A549 treated with Mapracorat at 1 μM for 4 hours (cell line): Measurements from ENCODE around the gene ABCC5. TPM values are rescaled to one million over a fixed set of nuclear protein-coding genes. Genes with fewer than 3 reads are reported as not detected.

Experiments
- total RNA-seq: library from RNA; stranded (reverse); fragments of 200-300 nt; extraction: Qiagen RNA extraction; gene quantifications from 5 replicates; pipeline ENCODE4 v1.2.3, GENCODE V29; 2022

Gene ABCC5
- 12.4 to 17.3 TPM (median 15.4 TPM) in 5 replicates for total RNA-seq

DNA sequence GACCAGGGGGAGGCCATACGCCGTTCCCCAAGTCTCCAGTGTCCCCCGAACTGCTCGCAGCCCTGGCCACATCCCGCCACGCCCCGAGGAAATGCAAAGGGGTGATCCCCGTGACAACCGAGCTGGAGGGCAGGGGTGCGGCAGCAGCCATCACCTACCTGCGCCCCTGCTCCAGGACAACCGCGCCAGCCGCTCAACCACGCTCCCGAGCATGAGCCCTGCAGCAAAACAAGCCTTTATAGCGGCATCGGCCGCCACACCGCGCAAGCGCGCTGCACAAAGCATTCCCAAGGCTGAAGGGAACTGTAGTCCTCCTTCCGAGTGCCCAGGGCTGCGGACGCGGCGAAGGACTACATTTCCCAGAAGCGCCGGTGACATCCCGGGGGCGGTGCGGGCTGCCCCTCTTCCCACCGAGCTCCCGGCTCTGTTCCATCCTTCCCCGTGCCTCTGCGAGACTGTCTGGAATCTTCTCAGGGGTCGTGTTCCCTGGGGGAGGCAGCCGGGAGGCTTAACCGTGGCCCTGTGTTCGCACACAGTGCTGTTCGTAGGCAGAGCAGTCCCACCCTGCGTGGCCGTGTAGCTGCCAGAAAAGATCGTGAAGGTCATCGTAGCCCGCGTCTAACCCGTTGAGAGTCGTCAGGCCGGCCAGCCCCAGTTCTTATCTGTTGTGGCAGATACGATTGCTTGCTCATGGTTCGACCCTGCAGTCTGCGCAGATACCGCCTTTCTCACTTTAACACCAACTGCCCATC lies at the start of gene ABCC5:
TSS of gene ABCC5 (minus strand) at position 213 of the 752 bp plus-strand sequence. CDS start 3,492 bp downstream, outside the sequence.

DNA sequence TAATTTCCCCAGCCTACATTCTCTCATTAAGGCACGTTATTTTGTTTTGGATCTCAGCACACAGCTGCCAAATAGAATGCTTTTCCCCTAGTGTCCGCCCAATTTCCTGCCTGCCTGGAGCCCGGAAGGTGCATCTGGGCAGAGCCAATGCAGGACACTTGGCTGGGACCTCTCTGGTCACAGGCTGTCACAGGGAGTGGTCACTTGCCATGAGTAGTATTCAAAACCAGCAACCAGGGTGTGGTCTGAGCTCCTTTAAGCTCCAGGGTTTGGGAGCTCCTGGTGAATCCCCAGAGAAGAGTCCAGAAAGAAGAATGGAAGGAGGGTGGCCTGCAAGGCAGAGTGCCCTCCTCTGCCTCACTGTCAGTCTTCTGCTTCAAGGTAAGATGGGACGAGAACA lies 35.1 kb upstream of the ABCC5 start, which contains the start of gene HTR3C:
TSS of gene HTR3C (plus strand) at position 281 of the 400 bp plus-strand sequence. CDS start at position 315, 34 bp downstream.

DNA sequence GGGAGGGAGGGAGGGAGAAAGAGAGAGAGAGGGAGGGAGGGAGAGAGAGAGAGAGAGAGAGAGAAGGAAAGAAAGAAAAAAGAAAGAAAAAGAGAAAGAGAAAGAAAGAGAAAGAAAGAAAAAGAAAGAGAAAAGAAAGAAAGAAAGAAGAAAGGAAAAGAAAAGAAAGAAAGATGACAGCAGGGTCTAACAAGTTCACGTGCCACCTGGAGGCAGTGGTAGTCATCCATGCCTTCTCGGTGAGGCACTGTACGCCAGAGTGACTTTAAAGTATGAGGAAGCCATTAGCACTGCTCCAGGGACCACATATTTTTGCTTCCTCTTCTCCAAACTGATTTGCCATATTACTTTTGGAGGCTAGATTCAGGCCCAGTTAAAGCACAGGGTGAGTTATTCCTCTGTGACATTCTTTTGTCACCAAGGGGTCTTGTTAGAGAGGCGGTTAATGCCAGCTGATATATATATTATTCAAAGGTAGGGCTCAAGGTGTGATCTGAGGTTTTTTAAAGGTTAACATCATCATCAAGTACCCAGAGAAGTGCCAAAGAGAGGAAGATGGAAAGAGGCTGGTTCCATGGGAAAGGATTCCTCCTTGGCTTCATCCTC lies 13.6 kb upstream of the ABCC5 start, which contains the start of gene HTR3D:
TSS of gene HTR3D (plus strand) at position 556 of the 606 bp plus-strand sequence. CDS start at position 556, 0 bp downstream.

DNA sequence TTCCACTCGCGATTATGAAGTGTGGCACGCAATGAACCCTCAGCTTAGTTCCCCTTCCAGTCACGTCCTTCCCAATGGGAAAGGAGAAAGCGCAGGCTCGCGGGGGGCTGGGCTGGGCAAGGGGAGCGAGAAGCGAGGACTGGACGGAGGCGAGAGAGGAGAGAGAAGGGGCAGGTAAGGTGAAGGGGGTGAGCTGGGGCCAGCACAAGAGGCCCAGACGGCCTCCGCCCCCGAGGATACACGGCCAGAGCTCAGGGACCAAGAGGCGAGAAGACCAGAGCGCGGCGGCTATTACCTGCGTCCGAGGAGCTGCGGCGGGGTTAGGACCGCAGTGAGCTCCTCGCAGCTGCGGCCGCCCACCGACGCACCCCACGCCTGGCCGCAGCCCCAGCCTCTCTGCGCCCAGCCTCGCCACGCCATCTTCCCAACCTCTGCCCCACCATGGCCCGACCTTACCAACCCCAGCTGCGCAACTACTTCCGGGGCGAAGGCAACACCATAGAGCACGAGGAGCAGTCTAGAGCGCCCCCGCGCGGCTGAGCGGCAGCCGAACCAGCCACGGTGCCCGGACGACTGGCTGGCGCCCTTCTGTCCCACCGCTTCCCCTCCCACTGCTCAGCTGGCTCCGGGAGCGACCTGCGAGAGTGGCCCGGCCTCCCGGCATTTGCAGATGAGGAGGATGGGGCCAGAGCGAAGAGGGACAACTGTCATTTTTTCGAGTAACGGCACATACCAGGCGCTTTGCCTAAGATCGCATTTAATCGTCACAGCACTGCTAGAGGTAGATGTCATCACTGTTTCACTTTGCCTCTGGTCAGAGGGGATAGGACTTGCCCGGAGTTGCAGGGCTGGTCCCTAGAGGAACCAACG lies 133.0 kb downstream of the ABCC5 start, which contains the start of gene PARL:
TSS of gene PARL (minus strand) at position 454 of the 870 bp plus-strand sequence. CDS start at position 420, 34 bp downstream.

Other genes with a start within 250 kb of the ABCC5 start
- 3.6 to 7.8 TPM (median 7.2 TPM) in 5 replicates for gene MAP6D1, start 192.3 kb downstream of the ABCC5 start, total RNA-seq
- 61.7 to 71.7 TPM (median 64.6 TPM) in 5 replicates for gene PARL, start 133.0 kb downstream of the ABCC5 start, total RNA-seq
- not detected in 5 replicates for gene HTR3D, start 13.9 kb upstream of the ABCC5 start, total RNA-seq
- not detected in 5 replicates for gene HTR3C, start 35.2 kb upstream of the ABCC5 start, total RNA-seq
- not detected in 5 replicates for gene HTR3E, start 79.2 kb upstream of the ABCC5 start, total RNA-seq
- 25.3 to 30.3 TPM (median 28.3 TPM) in 5 replicates for gene EIF2B5, start 117.5 kb upstream of the ABCC5 start, total RNA-seq
- 17.9 to 27.2 TPM (median 23.7 TPM) in 5 replicates for gene DVL3, start 137.5 kb upstream of the ABCC5 start, total RNA-seq
- 296 to 311 TPM (median 303 TPM) in 5 replicates for gene AP2M1, start 157.0 kb upstream of the ABCC5 start, total RNA-seq
- 28.9 to 38.9 TPM (median 34.0 TPM) in 5 replicates for gene ABCF3, start 168.3 kb upstream of the ABCC5 start, total RNA-seq
- gene VWA5B2, start 211.7 kb upstream of the ABCC5 start, total RNA-seq: 0.21 to 0.60 TPM (median 0.34 TPM) in 5 replicates
- gene ALG3, start 231.1 kb upstream of the ABCC5 start, total RNA-seq: 62.0 to 84.4 TPM (median 69.1 TPM) in 5 replicates
- gene EEF1AKMT4, start 231.8 kb upstream of the ABCC5 start, total RNA-seq: 9.6 to 13.2 TPM (median 11.4 TPM) in 5 replicates
- gene CAMK2N2, start 243.7 kb upstream of the ABCC5 start, total RNA-seq: 0.86 to 1.9 TPM (median 1.6 TPM) in 5 replicates